HG02763 (cell line): Measurements from ENCODE around the gene RELN.

Experiments used
- ATAC-seq: cut with Tn5 transposase; IDR thresholded peaks from one replicate; pipeline ENCODE4 v1.9.1; 2021; ENCODE audit warnings: mild to moderate bottlenecking, moderate library complexity; ENCODE audit not compliant: unreplicated experiment

Gene RELN

DNA sequence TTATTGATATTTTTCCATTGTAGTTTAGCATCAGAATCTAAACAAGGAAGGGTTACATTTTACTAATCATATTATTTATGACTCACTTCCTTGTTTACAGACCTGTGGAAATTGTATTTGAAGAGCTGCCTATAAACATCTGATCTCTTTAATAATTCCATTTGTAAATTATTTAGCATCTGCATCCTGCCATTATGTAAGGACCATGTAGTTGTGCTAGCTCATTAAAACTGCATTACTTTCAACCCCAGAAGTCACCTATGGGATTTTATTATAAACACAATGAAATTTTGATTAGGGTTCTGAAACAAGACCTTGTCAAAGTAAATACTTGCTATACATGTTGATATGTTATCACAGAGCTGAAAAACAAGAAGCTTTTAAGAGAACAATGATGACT lies 396.6 kb downstream of the RELN start:
- ATAC-seq, result no peak

DNA sequence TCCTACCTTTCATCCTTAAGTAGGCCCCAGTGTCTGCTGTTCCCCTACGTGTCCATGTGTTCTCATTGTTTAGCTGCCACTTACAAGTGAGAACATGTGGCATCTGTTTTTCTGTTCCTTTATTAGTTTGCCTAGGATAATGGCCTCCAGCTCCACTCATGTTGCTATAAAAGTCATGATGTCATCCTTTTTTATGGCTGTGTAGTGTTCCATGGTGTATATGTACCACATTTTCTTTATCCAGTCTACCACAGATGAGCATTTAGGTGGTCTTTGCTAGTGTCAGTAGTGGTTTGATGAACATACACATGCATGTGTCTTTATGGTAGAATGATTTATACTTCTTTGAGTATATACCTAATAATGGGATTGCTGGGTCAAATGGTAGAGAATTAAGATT lies 397.3 kb downstream of the RELN start:
- ATAC-seq, result no peak

DNA sequence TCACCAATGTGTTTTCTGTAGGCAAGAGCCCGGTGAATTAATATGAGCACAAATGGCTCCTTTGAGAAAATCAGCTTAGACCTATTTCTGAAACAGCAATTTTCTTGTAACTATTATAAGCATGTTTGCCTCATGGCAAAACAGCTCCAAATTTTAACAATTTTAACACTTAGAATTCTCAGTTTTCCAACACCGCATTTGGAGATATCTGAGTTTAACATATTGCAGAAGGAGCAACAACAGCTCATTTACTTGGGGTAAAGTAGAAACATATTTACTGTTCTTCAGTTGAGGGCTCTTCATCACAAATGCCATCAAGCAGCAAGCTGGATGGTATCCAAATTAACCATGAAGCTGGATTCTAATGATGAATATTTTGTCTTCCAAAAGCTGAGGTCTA lies 409.4 kb downstream of the RELN start:
- no peak for ATAC-seq

DNA sequence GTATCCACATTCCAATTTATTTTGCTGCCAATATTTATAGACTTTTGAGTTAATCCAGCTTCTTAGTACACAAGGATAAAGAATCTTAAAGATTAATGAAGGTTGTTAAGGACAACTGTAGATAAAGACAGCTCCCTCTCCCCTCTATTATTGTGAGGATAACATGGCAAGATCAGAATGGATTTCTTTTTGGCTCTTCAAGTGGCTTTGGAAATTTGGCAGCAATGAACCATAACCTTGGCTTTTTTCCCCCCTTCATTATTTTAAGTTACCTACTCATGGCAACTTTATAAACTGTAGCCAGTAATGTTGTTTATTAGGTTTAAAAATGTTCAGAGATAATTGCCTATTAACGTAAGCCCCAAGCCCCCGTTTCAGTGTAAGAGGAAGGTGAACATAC lies 412.4 kb downstream of the RELN start:
- ATAC-seq, result no peak

- no peak for ATAC-seq
These were observed 412.8 kb downstream of the RELN start for GRCh38 chr7:103576641-103577040.

DNA sequence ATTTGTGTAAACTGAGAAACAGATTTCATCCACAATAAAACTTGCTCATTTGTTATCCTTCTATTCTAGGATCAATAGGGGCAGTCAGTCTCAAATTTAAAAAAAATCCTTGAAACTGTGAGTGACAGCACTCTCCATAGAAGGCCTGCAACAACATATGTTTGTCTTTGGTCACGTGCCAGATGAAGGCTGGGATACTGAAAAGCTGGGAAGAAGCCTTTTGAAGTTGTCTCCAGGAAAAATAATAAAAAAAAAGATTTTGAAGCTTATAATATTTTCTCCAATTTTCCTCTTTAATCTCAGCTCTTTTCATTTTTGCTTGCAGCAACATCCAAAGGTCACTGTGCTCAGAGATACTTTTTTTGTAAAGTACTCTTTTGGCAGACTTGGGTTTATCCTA lies 414.9 kb downstream of the RELN start:
- ATAC-seq, result no peak

DNA sequence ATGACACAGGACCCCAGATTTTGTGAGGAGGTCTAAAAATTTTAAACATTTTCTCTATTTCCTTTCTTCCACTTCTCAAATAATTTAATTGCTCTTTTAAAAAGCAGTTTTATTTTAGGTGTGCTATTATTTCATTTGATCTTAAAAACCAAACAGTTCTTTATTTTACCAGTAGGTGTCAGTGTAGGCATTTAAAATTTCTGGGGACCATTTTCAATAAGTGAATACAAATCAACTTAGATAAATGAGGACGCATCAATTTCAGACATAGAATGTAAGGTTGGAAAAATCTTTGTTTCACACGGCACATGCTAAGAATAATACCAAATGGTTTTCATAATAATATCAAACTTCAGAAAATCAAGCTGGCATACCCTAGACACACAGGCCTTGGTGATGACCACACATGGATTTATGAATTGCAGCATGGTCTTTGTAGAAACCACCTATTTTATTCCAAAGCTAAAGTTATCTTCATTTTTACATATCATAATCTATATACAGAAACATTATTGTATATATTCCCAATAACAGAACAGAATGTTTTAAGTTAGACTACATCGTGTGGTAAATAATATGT lies 415.9 kb downstream of the RELN start:
- no peak for ATAC-seq

DNA sequence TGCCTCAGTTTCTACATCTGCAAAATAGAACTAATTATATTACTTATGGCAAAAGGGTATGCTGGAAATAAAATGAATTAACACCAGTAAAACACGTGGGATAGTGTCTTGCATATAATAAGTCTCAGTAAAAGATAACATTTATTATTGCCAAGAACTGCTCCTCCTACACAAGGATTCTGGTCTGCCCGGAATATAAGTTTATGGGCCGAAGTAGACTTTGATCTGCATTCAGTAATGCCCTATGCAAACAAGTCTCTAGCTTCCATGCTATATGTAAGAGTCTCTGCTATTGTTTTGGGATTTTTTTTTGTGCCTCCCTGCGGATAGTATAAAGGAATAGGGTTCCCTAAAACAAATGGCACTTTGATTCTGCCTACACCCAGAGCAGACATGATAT lies 417.9 kb downstream of the RELN start:
- ATAC-seq, result no peak

DNA sequence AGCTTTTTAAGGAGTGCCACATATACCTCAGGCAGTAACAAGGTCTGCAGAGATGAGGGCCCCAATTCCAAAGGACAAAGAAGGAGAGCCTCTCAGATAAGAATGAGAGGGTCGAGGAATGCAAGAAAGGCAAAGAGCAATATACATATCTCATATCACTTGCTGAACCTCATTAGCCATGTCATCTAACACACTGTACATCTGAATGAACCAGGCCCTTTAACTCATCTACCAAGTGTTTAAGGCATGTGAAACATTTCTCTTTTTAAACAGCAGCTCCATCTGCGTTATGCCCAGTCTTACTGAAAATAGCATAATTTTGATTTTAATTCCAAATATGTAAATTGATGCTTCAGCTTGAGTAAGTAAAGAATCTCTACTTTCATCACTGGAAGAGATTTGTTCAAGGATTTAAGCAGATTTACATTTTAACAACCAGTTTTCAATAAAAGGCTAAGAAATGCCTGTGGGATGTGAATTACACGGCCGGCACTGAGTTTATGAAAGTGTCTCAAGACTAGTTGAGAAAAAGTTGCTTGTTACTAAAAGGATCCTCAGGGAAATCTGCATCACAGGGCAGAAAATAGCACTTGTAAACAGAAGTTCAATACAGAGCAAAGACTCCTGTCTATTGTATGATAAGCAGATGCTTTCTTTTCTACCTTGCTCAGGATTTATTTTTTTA lies 419.7 kb downstream of the RELN start:
- ATAC-seq, result no peak

- no peak for ATAC-seq
These were observed 425.0 kb downstream of the RELN start for GRCh38 chr7:103564416-103564815.

- ATAC-seq, result no peak
These were observed 429.3 kb downstream of the RELN start for GRCh38 chr7:103560136-103560535.

DNA sequence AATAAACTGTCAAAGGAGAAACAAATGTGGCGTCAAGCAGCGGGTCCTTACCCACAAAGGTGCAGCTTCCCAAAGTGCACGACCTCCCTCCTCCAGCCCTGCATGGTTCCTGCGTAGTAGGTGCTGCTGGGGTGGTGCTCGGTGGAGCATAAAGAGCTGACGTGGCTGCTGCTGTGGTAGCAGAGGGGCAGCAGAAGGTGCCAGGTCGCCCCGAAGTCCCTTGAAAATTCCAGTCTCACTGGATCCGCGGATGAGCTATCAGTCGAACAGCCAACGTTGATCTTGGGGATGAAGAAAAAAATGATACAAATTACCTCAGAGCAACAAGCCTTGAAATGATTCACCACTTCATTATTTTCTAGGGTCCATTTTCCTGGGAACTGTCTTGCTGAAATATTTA lies 438.4 kb downstream of the RELN start:
- no peak for ATAC-seq

DNA sequence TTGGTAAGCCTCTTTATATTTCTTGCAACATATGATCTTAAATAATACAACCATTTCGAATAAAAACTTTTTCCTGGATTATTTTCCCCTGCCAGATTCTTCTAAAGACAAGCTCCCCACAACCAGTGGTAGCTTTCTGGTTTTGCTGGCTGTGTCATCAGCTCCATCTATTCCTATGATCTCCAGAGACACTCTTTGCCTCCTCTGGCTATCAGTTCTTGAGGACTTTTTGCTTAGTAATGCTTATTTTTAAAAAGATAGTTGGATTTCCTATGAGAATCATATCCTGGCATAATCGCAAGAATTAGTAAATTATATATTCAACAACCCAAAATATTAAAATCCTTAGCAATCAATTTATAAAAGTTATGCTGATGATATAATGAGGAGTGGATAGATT lies 439.7 kb downstream of the RELN start:
- no peak for ATAC-seq

DNA sequence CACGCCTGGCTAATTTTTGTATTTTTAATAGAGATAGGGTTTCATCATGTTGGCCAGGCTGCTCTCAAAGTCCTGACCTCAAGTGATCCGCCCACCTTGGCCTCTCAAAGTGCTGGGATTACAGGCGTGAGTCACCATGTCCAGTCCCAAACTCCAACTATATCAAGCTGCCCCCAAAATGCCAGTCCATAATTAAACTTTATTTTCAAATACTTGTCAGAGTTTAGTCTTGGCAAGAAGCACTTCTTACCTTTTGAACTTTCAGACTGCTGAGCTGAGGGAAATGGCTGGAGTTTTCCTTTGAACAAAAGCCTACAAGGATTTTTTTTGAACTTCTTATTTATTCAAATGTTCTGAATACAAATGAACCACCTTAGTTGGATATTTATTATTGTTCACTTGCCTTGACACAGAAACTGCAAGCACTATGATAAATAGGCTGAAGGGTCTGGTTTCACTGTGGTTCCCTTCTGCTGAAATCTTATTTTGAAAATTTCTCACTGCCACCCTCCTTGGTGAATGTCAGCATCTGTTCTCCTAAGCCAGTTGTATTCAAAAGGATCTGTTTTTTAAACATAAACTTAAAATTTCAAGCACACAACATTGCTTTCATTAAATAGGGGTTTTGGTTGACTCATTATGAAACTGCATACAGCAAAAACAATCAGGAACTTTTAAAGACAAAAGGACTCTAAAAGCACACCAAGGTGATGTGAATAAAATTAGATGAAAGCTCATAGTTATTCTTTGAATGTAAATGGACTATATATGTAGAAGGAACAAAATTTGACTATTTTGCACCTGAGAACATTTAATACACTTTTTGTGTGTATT lies 441.8 kb downstream of the RELN start:
- no peak for ATAC-seq

GRCh38 chr7:103542470-103542869 lies 447.0 kb downstream of the RELN start:
- no peak for ATAC-seq

DNA sequence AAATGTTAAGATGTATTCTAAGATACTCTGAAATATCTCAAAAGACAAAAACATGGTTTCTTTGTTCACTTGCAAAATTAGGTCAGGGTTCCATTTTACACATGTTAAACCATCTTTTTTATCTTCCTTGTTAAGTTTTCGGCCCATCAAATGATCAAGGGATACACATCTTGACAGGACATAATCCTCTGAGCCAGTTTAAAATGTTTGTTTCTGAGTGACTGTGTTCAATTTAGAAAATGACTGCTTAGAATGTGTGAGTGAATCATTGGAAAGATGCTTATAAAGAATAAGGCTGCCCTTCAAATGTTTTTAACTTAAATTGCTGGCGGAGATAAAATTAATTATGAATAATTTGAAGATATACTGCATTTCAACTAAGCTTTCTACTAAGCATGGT lies 447.5 kb downstream of the RELN start:
- no peak for ATAC-seq

GRCh38 chr7:103541026-103541425 lies 448.4 kb downstream of the RELN start:
- ATAC-seq, result no peak

- no peak for ATAC-seq
These were observed 449.1 kb downstream of the RELN start for GRCh38 chr7:103540338-103540737.

DNA sequence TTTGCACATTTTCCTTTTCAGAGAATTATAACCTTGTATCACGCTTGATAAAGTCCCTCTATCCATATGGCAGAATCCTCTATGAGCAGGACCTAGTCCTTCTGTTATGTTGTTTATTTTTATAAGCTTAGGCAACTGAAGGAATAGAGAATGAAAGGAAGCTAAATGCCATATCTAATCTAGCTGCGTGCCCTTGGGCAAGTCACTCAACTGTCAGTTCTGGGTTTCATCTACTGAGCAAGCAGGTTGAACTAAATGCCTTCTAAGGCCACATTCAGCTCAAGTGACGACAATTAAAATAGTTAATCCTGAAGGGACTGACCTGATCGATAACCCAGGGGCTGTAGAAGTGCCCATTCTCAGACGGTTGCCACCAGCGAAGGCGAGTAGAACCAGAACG lies 449.6 kb downstream of the RELN start:
- ATAC-seq, result no peak

GRCh38 chr7:103538964-103539709 lies 450.3 kb downstream of the RELN start:
- ATAC-seq, result no peak

DNA sequence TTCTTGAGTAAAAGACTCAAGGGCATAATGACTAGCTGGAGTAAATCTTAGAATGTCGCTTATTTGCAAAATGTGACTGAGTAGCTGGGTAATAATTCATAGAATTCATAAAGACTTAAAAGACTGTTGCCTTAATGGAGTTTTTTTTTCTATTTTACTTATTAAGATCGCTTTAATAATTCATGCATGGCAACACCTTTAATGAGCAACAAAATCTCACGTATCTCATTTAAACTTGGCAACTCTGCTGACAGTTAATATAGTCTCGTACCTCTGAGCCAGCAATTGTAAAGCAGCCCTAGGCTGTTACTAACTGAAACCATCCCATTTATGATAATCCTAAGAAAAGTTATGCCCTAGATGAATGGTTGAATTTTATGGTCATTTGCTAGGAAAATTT lies 455.7 kb downstream of the RELN start:
- ATAC-seq, result no peak

DNA sequence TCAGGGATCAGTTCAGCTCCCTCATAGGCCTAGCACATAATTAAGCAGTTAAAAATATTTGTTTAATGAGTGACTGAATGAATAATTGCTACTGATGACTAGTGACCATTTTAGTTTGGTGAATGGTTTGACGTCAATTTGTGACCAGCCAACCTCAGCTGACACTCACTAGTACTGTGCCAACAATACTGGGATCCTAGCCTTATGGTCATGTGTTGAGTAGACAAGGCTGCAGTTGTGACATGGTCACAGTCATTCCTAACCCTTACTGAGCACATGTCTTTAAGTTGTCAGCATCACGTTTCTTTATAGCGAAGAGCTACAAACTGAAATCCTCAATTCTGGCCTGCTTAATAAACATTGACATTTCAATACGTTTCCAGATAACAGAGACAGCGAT lies 456.5 kb downstream of the RELN start:
- ATAC-seq, result no peak
